Stomach smooth muscle (tissue), 2 donors: ENCODE results near the gene CCDC8.

Experiments used
- H3K27ac ChIP-seq: one replicate; pipeline ENCODE4 v1.7.0; 2013; ENCODE audit warnings: mild to moderate bottlenecking, low read length, inconsistent platforms
- H3K27me3 ChIP-seq, 2 donors: one replicate each; pipeline ENCODE4 v1.7.0; 2013; ENCODE audit warnings: low read length in 2 of 2; ENCODE audit not compliant: insufficient read depth in 2 of 2, control insufficient read depth in 1 of 2
- H3K36me3 ChIP-seq, 2 donors: one replicate each; pipeline ENCODE4 v1.7.0; 2013; ENCODE audit warnings: low read length in 2 of 2; ENCODE audit not compliant: control insufficient read depth in 2 of 2, insufficient read depth in 2 of 2
- H3K4me1 ChIP-seq: one replicate; pipeline ENCODE4 v1.7.0; 2013; ENCODE audit warnings: low read length; ENCODE audit not compliant: control insufficient read depth, insufficient read depth
- H3K4me3 ChIP-seq, 2 donors: one replicate each; pipeline ENCODE4 v1.7.0; 2013; ENCODE audit warnings: low read length in 2 of 2
- H3K9ac ChIP-seq, 2 donors: one replicate each; pipeline ENCODE4 v1.7.0; 2013; ENCODE audit warnings: low read length in 2 of 2, mild to moderate bottlenecking in 1 of 2
- H3K9me3 ChIP-seq, 2 donors: one replicate each; pipeline ENCODE4 v1.7.0; 2013; ENCODE audit warnings: low read length in 2 of 2; ENCODE audit not compliant: control insufficient read depth in 2 of 2
- donor health status: healthy.
- donor health status: Pancreatic carcinoma.

CCDC8 gene

GRCh38 chr19:46390121-46390858 is 23.1 kb downstream of the CCDC8 start:
- peaks cover 8% of the 10 kb centered on the region for H3K4me1 ChIP-seq
- H3K9me3 ChIP-seq: no peaks in the 10 kb centered on the region
- H3K36me3 ChIP-seq: peaks cover 29 to 37% of the 10 kb centered on the region in 2 donors
- no peak overlapping the region for H3K4me3 ChIP-seq
- H3K27ac ChIP-seq: no peak overlapping the region
- no peaks in the 10 kb centered on the region for H3K27me3 ChIP-seq
- no peak overlapping the region for H3K9ac ChIP-seq

DNA sequence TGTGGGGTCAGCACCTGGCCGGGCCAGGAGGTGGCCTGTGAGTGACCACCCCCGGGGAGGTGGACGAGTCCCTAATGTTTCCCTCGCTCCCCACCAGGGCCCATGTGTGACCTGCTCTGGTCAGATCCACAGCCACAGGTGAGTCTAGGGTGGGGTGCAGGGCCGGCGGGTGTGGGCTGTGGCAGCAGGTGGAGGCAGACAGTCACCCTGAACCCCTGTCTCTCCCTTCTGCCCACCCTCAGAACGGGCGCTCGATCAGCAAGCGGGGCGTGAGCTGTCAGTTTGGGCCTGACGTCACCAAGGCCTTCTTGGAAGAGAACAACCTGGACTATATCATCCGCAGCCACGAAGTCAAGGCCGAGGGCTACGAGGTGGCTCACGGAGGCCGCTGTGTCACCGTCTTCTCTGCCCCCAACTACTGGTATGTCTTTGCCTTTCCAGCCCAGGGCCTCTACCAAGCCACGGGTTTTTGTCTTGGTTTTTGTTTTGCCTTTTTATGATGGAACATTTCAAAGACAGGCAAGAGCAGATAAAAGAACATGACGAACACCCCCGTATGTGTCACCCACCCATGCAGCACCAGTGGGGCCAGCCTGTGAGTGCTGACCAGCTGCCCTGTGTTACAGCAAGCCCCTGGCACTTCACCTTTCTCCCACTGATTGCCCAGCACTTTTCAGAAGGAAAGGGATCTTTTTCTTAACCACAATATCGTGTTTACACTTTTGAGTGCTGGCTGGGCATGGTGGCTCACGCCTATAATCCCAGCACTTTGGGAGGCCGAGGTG is 24.9 kb downstream of the CCDC8 start:
- H3K9ac ChIP-seq: no peak overlapping the region
- H3K27ac ChIP-seq: no peak overlapping the region
- H3K4me3 ChIP-seq: no peak overlapping the region
- peaks cover 8% of the 10 kb centered on the region for H3K4me1 ChIP-seq
- H3K36me3 ChIP-seq: peaks cover 40 to 48% of the 10 kb centered on the region in 2 donors
- H3K27me3 ChIP-seq: no peaks in the 10 kb centered on the region
- H3K9me3 ChIP-seq: no peaks in the 10 kb centered on the region

- Histone ChIP-seq H3K27ac (no peak overlapping the region), H3K9me3 (no peaks in the 10 kb centered on the region), H3K36me3 (peaks cover 40 to 53% of the 10 kb centered on the region in 2 donors), H3K9ac (no peak overlapping the region), H3K4me3 (no peak overlapping the region), H3K4me1 (peaks cover 7% of the 10 kb centered on the region), H3K27me3 (no peaks in the 10 kb centered on the region)
Measured at GRCh38 chr19:46387713-46388130, 25.6 kb downstream of the CCDC8 start.

DNA sequence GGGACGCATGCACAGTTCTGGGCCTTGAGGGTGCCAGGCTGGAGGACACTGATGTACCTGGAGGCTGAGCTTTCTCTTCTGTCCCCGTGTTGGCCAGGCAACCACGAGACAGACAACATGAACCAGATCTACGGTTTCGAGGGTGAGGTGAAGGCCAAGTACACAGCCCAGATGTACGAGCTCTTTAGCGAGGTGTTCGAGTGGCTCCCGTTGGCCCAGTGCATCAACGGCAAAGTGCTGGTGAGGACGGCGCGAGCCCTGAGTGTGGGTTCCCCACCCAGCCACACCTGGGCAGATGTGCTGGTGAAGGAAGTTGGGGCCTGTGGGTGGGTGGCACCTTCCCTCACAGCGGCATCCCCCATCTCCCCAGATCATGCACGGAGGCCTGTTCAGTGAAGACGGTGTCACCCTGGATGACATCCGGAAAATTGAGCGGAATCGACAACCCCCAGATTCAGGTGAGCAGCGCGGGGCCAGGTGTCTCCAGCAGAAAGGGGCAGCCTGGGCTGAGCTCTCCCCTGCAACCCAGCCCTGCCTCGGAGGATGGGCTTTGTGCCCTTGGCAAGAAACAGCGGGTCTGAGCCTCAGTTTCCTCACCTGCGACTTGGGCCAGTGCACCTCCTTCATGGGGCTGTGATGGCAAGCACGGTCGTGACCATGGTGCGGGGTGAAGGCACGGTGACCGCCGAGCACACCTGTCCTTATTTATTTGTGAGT is 26.2 kb downstream of the CCDC8 start:
- H3K36me3 ChIP-seq: peaks cover 40 to 56% of the 10 kb centered on the region in 2 donors
- no peak overlapping the region for H3K9ac ChIP-seq
- no peak overlapping the region for H3K4me3 ChIP-seq
- H3K27ac ChIP-seq: no peak overlapping the region
- H3K4me1 ChIP-seq: peaks cover 1% of the 10 kb centered on the region
- no peaks in the 10 kb centered on the region for H3K27me3 ChIP-seq
- no peaks in the 10 kb centered on the region for H3K9me3 ChIP-seq

DNA sequence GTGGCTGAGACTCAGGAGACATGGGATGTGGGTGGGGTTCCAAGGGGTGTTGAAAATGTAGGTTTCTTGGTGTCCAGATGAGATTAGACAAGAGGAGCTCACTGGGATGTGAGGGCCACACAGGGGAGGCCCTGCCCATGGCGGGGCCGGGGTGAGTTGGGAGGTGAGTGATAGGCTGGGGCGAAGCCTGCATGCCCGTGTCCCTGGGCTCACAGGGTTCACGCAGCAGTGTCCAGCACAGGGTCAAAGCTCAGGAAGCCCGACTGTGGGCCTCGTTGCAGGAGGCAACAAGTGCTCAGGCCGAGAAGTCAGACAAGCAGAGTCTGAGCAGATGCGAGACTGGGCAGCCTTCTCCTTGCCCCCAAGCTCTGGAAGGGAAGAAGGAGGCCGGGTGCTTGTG is 27.2 kb downstream of the CCDC8 start:
- Histone ChIP-seq H3K9ac (no peak overlapping the region), H3K9me3 (no peaks in the 10 kb centered on the region), H3K4me1 (no peaks in the 10 kb centered on the region), H3K27ac (no peak overlapping the region), H3K36me3 (peaks cover 43 to 57% of the 10 kb centered on the region in 2 donors), H3K27me3 (no peaks in the 10 kb centered on the region), H3K4me3 (no peak overlapping the region)

DNA sequence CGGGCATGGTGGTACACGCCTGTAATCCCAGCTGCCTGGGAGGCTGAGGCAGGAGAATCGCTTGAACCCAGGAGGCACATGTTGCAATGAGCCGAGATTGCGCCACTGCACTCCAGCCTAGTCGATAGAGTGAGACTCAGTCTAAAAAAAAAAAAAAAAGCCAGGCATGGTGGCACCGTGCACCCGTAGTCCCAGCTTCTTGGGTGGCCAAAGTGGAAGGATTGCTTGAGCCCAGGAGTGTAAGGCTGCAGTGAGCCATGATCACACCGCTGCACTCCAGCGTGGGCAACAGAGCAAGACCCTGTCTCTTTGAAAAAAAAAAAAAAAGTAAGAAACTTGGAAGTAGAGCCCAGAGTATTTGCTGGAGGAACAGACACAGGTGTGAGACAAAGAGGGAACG is 27.7 kb downstream of the CCDC8 start:
- Histone ChIP-seq H3K9me3 (no peaks in the 10 kb centered on the region), H3K36me3 (peaks cover 44 to 57% of the 10 kb centered on the region in 2 donors), H3K4me3 (no peak overlapping the region), H3K9ac (no peak overlapping the region), H3K27me3 (no peaks in the 10 kb centered on the region), H3K27ac (no peak overlapping the region), H3K4me1 (no peaks in the 10 kb centered on the region)

DNA sequence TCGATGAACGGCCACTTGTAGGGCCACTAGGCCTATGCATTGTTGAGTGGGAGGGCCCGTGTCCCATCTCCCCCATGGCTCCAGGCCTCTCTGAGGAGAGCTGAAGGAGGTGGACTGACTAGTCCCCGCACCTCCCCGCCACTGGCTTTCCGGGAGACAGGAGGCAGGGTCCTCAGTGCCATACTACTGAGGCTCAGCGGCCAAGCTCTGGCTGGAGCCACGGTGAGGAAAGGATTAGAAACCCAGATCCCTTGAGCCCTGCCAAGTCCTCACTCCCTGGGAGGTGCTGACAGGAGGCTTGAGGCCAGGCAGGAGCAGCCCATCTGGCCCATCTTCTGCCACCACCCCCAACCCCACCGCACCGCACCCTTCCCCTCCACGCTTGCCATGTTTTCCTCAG is 29.0 kb downstream of the CCDC8 start:
- Histone ChIP-seq H3K27ac (no peak overlapping the region), H3K4me1 (peaks cover 1% of the 10 kb centered on the region), H3K36me3 (peaks cover 36 to 51% of the 10 kb centered on the region in 2 donors), H3K4me3 (no peak overlapping the region), H3K27me3 (no peaks in the 10 kb centered on the region), H3K9me3 (no peaks in the 10 kb centered on the region), H3K9ac (no peak overlapping the region)

GRCh38 chr19:46383846-46384245 is 29.5 kb downstream of the CCDC8 start:
- Histone ChIP-seq H3K27ac (no peak overlapping the region), H3K9me3 (no peaks in the 10 kb centered on the region), H3K4me1 (peaks cover 7% of the 10 kb centered on the region), H3K9ac (no peak overlapping the region), H3K27me3 (no peaks in the 10 kb centered on the region), H3K36me3 (peaks cover 34 to 50% of the 10 kb centered on the region in 2 donors), H3K4me3 (no peak overlapping the region)

DNA sequence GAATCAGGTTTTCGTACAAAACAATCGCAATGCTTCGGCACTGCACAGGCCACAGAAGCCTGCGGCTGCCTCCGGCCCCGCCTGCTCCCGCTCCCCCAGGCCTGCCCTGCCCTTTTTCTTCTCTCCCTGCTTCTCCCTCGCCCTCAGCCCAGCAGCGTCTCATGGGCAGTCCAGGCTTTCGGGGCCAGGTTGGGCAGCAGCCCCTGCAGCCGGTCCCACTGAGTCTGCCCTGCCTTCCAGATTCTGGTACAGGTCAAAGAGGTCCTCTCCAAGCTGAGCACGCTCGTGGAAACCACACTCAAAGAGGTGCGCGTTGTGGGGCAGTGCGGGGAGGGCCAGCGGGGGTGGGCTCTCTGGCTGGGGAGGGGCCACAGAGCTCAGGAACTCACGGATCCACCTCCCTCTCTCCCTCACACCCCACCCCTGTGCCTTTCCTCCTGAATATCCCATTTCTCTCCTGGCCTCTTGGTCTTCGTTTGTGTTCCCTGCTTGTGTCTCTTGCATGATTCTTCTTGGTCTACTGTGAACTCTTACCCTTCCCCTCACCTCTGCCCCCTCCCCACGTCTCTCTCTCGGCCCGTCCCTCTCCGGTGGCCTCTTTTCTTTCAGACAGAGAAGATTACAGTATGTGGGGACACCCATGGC is 30.1 kb downstream of the CCDC8 start:
- Histone ChIP-seq H3K4me1 (peaks cover 11% of the 10 kb centered on the region), H3K27me3 (no peaks in the 10 kb centered on the region), H3K36me3 (peaks cover 29 to 45% of the 10 kb centered on the region in 2 donors), H3K9me3 (no peaks in the 10 kb centered on the region), H3K27ac (no peak overlapping the region), H3K9ac (no peak overlapping the region), H3K4me3 (no peak overlapping the region)

GRCh38 chr19:46381756-46382345 is 31.5 kb downstream of the CCDC8 start:
- H3K36me3 ChIP-seq: peaks cover 22 to 36% of the 10 kb centered on the region in 2 donors
- no peak overlapping the region for H3K9ac ChIP-seq
- H3K4me1 ChIP-seq: peaks cover 12% of the 10 kb centered on the region
- H3K27me3 ChIP-seq: no peaks in the 10 kb centered on the region
- no peak overlapping the region for H3K27ac ChIP-seq
- H3K9me3 ChIP-seq: no peaks in the 10 kb centered on the region
- no peak overlapping the region for H3K4me3 ChIP-seq
